Measurements from ENCODE around the gene ZBTB17. TPM values are rescaled to one million over a fixed set of nuclear protein-coding genes. Genes with fewer than 3 reads are reported as not detected.

ZBTB17 gene
- total and polyA plus RNA-seq, 11 donors: 14.5 to 29.2 (median 22.1) TPM

GRCh38 chr1:15934211-15935055 is 41.5 kb downstream of the ZBTB17 start:
- no peak for TF ChIP-seq POLR2A (IDR thresholded peaks at IDR 0.05)
- no peak for TF ChIP-seq CTCF (IDR thresholded peaks at IDR 0.05)
- Histone ChIP-seq H3K36me3 (peaks cover 0 to 100% (median 99%) of the 10 kb centered on the region in 9 donors), H3K27ac (no peak overlapping the region), H3K27me3 (no peaks in the 10 kb centered on the region), H3K4me3 (no peak overlapping the region), H3K4me1 (peaks cover 0 to 10% (median 1%) of the 10 kb centered on the region in 12 donors), H3K9me3 (no peaks in the 10 kb centered on the region)
- intact Hi-C loops (cut with DNase I): no loop called here
- DNase-seq (no peak), ATAC-seq (no peak)
- WGBS, 4 donors: 91 to 94% (median 93%) methylated on average over 34 to 42 of the region's 42 CpGs

- H3K36me3 ChIP-seq: peaks cover 0 to 100% (median 99%) of the 10 kb centered on the region in 9 donors
- peaks cover 0 to 3% (median 0%) of the 10 kb centered on the region in 12 donors for H3K4me1 ChIP-seq
- TF ChIP-seq POLR2A (IDR thresholded peaks at IDR 0.05): no peak
- no peak for TF ChIP-seq CTCF (IDR thresholded peaks at IDR 0.05)
- no peak overlapping the region for H3K4me3 ChIP-seq
- no peak for DNase-seq
- H3K27ac ChIP-seq: no peak overlapping the region
- 72 to 82% (median 77%) methylated on average over 3 to 5 of the region's 5 CpGs for whole genome bisulfite sequencing, 4 donors
- no peaks in the 10 kb centered on the region for H3K27me3 ChIP-seq
- intact Hi-C loops (cut with DNase I): no loop called here
- no peak for ATAC-seq
- H3K9me3 ChIP-seq: no peaks in the 10 kb centered on the region
Observed at GRCh38 chr1:15933684-15934083, 42.2 kb downstream of the ZBTB17 start.

GRCh38 chr1:15932612-15933011 is 43.3 kb downstream of the ZBTB17 start:
- 93 to 98% (median 94%) methylated on average over 9 of the region's 9 CpGs for WGBS, 4 donors
- H3K4me3 ChIP-seq: no peak overlapping the region
- H3K36me3 ChIP-seq: peaks cover 0 to 100% (median 99%) of the 10 kb centered on the region in 9 donors
- TF ChIP-seq CTCF (IDR thresholded peaks at IDR 0.05) (no peak), POLR2A (IDR thresholded peaks at IDR 0.05) (no peak)
- no peak for DNase-seq
- no peak overlapping the region for H3K27ac ChIP-seq
- no peaks in the 10 kb centered on the region for H3K9me3 ChIP-seq
- H3K27me3 ChIP-seq: no peaks in the 10 kb centered on the region
- intact Hi-C loops (cut with DNase I): no loop called here
- no peak for ATAC-seq
- no peaks in the 10 kb centered on the region for H3K4me1 ChIP-seq

- no peaks in the 10 kb centered on the region for H3K4me1 ChIP-seq
- H3K4me3 ChIP-seq: no peak overlapping the region
- 96 to 97% (median 97%) methylated on average over 19 of the region's 19 CpGs for WGBS, 4 donors
- no peak for TF ChIP-seq POLR2A (IDR thresholded peaks at IDR 0.05)
- no peak for TF ChIP-seq CTCF (IDR thresholded peaks at IDR 0.05)
- no peak for ATAC-seq
- H3K27ac ChIP-seq: no peak overlapping the region
- no peak for DNase-seq
- H3K27me3 ChIP-seq: no peaks in the 10 kb centered on the region
- H3K9me3 ChIP-seq: no peaks in the 10 kb centered on the region
- H3K36me3 ChIP-seq: peaks cover 0 to 100% (median 99%) of the 10 kb centered on the region in 9 donors
- intact Hi-C loops (cut with DNase I): no loop called here
Observed at GRCh38 chr1:15931884-15932283, 44.0 kb downstream of the ZBTB17 start.

Data from heart left ventricle (tissue), 16 donors.